T-helper 1 cell treated with Interleukin-12 subunit alpha and Interleukin-12 subunit beta and Interleukin-4 antibody, amounts not matched to agents 30 μg/mL and 1 μg/mL, for 36 hours (primary cell): ENCODE data around the gene KCTD17.

Source experiments
- H3K27ac Mint-ChIP-seq: one replicate; pipeline ENCODE4 v1.8.0; 2021; ENCODE audit warnings: mild to moderate bottlenecking, mixed read lengths
- H3K27me3 Mint-ChIP-seq: one replicate; pipeline ENCODE4 v1.8.0; 2021; ENCODE audit warnings: low read depth, mixed read lengths
- H3K36me3 Mint-ChIP-seq: one replicate; pipeline ENCODE4 v1.8.0; 2021; ENCODE audit warnings: low read depth, mixed read lengths
- H3K4me1 Mint-ChIP-seq: one replicate; pipeline ENCODE4 v1.8.0; 2021; ENCODE audit warnings: low read depth, mixed read lengths
- H3K4me3 Mint-ChIP-seq: one replicate; pipeline ENCODE4 v1.8.0; 2021; ENCODE audit warnings: mild to moderate bottlenecking, moderate library complexity, mixed read lengths
- H3K9me3 Mint-ChIP-seq: one replicate; pipeline ENCODE4 v1.8.0; 2021; ENCODE audit warnings: mixed read lengths

Gene KCTD17

DNA sequence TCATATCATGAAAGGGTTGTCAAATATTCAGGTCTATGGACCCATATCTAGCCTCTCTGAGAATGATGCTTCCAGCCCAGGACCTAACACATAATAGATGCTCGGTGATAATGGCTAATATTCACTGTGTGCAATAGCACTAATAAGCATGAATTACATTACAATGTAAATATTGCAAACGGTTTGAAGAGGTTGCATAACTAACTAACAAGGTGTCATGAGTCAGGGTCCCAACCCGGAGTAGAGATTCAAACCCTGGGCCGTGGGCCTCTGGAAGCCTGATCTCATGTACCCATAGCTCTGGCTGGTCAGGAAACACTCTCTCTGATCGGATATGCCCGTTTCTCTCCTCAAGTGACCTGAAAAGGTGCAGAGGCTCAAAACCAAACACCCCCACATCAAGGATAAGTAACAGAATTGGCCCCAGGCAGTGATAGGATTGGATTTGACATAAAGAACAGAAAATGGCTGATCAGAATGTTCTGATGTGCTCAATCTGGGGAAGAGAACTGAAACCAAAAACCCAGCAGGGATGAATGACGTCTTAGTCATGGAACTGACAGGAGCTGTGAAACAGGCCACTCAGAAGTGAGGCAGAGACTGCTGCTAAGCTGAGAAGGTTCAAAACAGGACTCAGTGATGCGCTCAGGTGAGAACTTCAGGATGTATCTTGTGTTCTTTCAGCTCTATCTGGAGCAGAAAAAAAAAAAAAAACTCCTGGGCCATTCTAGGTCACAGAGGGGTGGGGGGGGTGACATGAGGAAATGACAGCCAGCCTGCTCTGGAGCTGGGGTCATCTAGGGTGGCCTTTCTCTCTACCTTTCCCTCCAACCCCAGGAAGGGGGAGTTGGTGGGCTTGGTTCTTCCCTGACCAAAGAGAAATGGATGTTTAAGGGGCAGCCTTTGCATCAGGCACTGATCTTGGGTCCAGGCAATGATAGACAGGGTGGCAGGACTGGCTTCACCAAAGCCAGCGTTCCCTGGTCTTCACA is 6.6 kb upstream of the KCTD17 start:
- no peaks in the 10 kb centered on the region for H3K36me3 Mint-ChIP-seq
- H3K4me1 Mint-ChIP-seq: peaks cover 26% of the 10 kb centered on the region
- H3K27me3 Mint-ChIP-seq: peaks cover 3% of the 10 kb centered on the region
- H3K9me3 Mint-ChIP-seq: no peaks in the 10 kb centered on the region
- no peak overlapping the region for H3K4me3 Mint-ChIP-seq
- H3K27ac Mint-ChIP-seq: no peak overlapping the region

- H3K4me1 Mint-ChIP-seq: peaks cover 21% of the 10 kb centered on the region
- no peak overlapping the region for H3K4me3 Mint-ChIP-seq
- H3K36me3 Mint-ChIP-seq: no peaks in the 10 kb centered on the region
- peaks cover 3% of the 10 kb centered on the region for H3K27me3 Mint-ChIP-seq
- H3K27ac Mint-ChIP-seq: no peak overlapping the region
- no peaks in the 10 kb centered on the region for H3K9me3 Mint-ChIP-seq
These were observed 5.6 kb upstream of the KCTD17 start for GRCh38 chr22:37045958-37046357.

- no peaks in the 10 kb centered on the region for H3K36me3 Mint-ChIP-seq
- H3K27me3 Mint-ChIP-seq: peaks cover 1% of the 10 kb centered on the region
- H3K9me3 Mint-ChIP-seq: no peaks in the 10 kb centered on the region
- no peak overlapping the region for H3K27ac Mint-ChIP-seq
- H3K4me3 Mint-ChIP-seq: no peak overlapping the region
- peaks cover 16% of the 10 kb centered on the region for H3K4me1 Mint-ChIP-seq
These were observed 5.0 kb upstream of the KCTD17 start for GRCh38 chr22:37046589-37046988.

GRCh38 chr22:37047006-37047405 is 4.5 kb upstream of the KCTD17 start:
- no peak overlapping the region for H3K27ac Mint-ChIP-seq
- H3K27me3 Mint-ChIP-seq: no peaks in the 10 kb centered on the region
- H3K4me3 Mint-ChIP-seq: no peak overlapping the region
- peaks cover 14% of the 10 kb centered on the region for H3K4me1 Mint-ChIP-seq
- no peaks in the 10 kb centered on the region for H3K9me3 Mint-ChIP-seq
- no peaks in the 10 kb centered on the region for H3K36me3 Mint-ChIP-seq

DNA sequence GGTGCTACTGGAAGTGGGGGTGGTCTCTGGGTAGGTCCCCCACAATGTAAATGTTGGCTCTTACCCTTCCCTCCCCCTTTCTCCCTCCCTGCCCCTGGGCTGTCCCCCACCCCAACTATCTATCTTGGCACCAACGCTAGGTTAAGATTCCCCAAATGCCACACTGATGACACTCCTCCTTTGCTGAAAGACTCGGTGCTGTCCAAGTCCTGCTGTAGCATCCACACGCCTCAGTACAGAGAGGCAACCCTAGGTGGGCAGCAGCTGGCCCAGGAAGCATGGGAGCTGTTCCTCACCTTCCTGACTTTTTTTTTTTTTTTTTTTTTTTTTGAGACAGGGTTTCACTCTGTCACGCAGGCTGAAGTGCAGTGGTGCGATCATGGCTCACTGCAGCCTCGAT is 3.4 kb upstream of the KCTD17 start:
- Mint-ChIP-seq H3K9me3 (no peaks in the 10 kb centered on the region), H3K4me3 (no peak overlapping the region), H3K36me3 (no peaks in the 10 kb centered on the region), H3K27me3 (no peaks in the 10 kb centered on the region), H3K27ac (no peak overlapping the region), H3K4me1 (peaks cover 18% of the 10 kb centered on the region)

DNA sequence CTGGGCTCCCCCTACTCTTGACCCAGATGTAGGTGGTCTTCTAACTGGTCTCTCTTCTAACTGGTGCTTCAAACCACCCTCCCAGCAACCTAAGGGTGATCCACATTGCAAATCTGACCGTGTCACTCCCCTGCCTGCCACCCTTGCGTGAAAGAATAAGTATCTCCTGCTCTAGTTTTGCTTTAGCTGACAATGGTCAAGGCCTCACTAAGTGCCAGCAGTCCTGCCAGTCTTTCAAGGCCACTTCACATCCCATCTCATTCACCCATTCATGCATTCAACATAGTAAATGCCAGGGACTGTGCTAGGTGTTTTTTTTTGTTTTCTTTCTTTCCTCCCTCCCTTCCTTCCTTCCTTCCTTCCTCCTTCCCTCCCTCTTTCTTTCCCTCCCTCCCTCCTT is 2.3 kb upstream of the KCTD17 start:
- H3K9me3 Mint-ChIP-seq: no peaks in the 10 kb centered on the region
- no peaks in the 10 kb centered on the region for H3K36me3 Mint-ChIP-seq
- H3K27ac Mint-ChIP-seq: no peak overlapping the region
- H3K4me1 Mint-ChIP-seq: peaks cover 14% of the 10 kb centered on the region
- no peaks in the 10 kb centered on the region for H3K27me3 Mint-ChIP-seq
- H3K4me3 Mint-ChIP-seq: no peak overlapping the region

- H3K36me3 Mint-ChIP-seq: peaks cover 4% of the 10 kb centered on the region
- H3K27me3 Mint-ChIP-seq: no peaks in the 10 kb centered on the region
- no peak overlapping the region for H3K27ac Mint-ChIP-seq
- H3K9me3 Mint-ChIP-seq: no peaks in the 10 kb centered on the region
- peaks cover 6% of the 10 kb centered on the region for H3K4me1 Mint-ChIP-seq
- H3K4me3 Mint-ChIP-seq: peak overlapping the region; percentile 65
These were observed 629 bp upstream of the KCTD17 start for GRCh38 chr22:37050913-37051312.

- peak overlapping the region; percentile 39 for H3K27ac Mint-ChIP-seq
These were observed 1.1 kb downstream of the KCTD17 start for GRCh38 chr22:37052386-37053309.

GRCh38 chr22:37053310-37054055 is 1.9 kb downstream of the KCTD17 start:
- Mint-ChIP-seq H3K27ac (no peak overlapping the region), H3K4me1 (peaks cover 6% of the 10 kb centered on the region), H3K4me3 (peak overlapping the region; percentile 28), H3K36me3 (peaks cover 15% of the 10 kb centered on the region), H3K9me3 (no peaks in the 10 kb centered on the region), H3K27me3 (no peaks in the 10 kb centered on the region)

More at GRCh38 chr22:37052386-37053309, 1.1 kb downstream of the KCTD17 start:
- no peaks in the 10 kb centered on the region for H3K27me3 Mint-ChIP-seq
- peak overlapping the region; percentile 87 for H3K4me3 Mint-ChIP-seq
- H3K4me1 Mint-ChIP-seq: peaks cover 6% of the 10 kb centered on the region
- no peaks in the 10 kb centered on the region for H3K9me3 Mint-ChIP-seq
- H3K36me3 Mint-ChIP-seq: peaks cover 11% of the 10 kb centered on the region

DNA sequence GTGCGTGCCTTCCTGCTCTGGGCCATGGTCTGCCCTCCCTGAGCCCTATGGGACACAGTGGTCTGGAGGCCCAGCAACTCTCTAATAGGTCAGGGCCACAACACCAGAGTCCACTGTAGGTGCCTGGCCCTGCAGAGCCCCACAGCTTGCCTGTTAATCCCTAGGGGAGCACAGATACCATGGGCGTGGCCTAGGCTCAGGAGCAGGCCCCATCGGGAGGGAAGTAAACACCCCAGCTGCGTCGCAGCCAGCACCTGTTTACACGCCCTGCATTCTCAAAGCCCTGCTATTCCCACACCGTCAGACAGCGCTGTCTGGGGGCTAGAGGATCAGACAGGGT is 2.5 kb downstream of the KCTD17 start:
- Mint-ChIP-seq H3K4me1 (peaks cover 6% of the 10 kb centered on the region), H3K27me3 (no peaks in the 10 kb centered on the region), H3K4me3 (peak overlapping the region; percentile 28), H3K27ac (no peak overlapping the region), H3K9me3 (no peaks in the 10 kb centered on the region), H3K36me3 (peaks cover 15% of the 10 kb centered on the region)

DNA sequence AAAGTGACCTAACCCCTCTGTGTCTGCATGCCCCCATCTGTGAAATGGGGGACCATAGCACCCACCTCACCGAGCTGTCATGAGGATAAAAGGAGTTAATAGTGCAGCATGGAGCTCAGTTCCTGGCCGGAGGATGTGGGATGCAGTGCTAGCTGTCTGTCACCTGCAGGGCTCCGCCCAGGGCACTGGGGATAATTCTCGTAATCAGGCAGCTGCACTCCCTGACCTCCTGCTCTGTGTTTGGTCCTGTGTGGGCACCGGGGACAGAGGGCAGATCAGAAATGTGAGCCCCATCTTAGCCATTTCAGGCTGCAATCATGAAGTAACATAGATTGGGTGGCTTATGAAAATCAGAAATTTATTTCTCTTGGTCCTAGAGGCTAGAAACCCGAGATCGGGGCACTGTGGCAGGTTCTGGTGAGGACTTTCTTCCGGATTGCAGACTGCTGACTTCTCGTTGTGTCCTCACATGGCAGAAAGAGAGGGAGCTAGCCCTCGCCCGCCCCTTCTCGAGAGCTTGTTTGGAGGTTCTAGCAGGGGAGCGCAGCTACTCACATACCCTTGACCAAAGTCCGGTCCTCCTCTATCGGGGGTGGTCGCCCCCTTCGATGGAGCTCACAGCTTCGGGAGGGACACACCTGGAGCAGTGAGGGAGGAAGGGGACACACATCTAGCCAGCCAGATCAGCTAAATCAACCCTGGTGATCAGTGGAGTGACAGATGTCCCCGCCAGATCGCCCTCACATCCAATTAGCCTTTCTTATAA is 3.2 kb downstream of the KCTD17 start:
- H3K27ac Mint-ChIP-seq: no peak overlapping the region
- peaks cover 15% of the 10 kb centered on the region for H3K36me3 Mint-ChIP-seq
- H3K4me3 Mint-ChIP-seq: no peak overlapping the region
- no peaks in the 10 kb centered on the region for H3K27me3 Mint-ChIP-seq
- H3K9me3 Mint-ChIP-seq: no peaks in the 10 kb centered on the region
- peaks cover 6% of the 10 kb centered on the region for H3K4me1 Mint-ChIP-seq

- H3K4me1 Mint-ChIP-seq: peaks cover 8% of the 10 kb centered on the region
- no peak overlapping the region for H3K27ac Mint-ChIP-seq
- peaks cover 17% of the 10 kb centered on the region for H3K36me3 Mint-ChIP-seq
- no peaks in the 10 kb centered on the region for H3K9me3 Mint-ChIP-seq
- H3K27me3 Mint-ChIP-seq: no peaks in the 10 kb centered on the region
- no peak overlapping the region for H3K4me3 Mint-ChIP-seq
These were observed 4.7 kb downstream of the KCTD17 start for GRCh38 chr22:37056246-37056645.

- Mint-ChIP-seq H3K27me3 (no peaks in the 10 kb centered on the region), H3K4me3 (no peak overlapping the region), H3K9me3 (no peaks in the 10 kb centered on the region), H3K4me1 (peaks cover 11% of the 10 kb centered on the region), H3K36me3 (peaks cover 17% of the 10 kb centered on the region), H3K27ac (no peak overlapping the region)
These were observed 5.7 kb downstream of the KCTD17 start for GRCh38 chr22:37057226-37057625.
